IMR-90 (cell line): Measurements from ENCODE around the gene GTF2H4. TPM values are rescaled to one million over a fixed set of nuclear protein-coding genes. Genes with fewer than 3 reads are reported as not detected.

Source experiments
- ATAC-seq: fragments of 200-7000 bp; cut with Tn5 transposase; 2 replicates; pipeline ENCODE4 v1.9.1; 2020; ENCODE audit warnings: low read depth, mild to moderate bottlenecking, moderate library complexity
- BruUV-seq: library from RNA; stranded (reverse); fragments of 400-500 nt; replicated peaks from 2 replicates; lab custom pipeline; 2021; lab: Mats Ljungman, UMichigan
- CTCF ChIA-PET: fragments of 300-600 bp; formaldehyde crosslinking; extraction: SDS; loops from one replicate; lab custom pipeline; 2021; ENCODE audit warnings: antibody characterized with exemption; lab: Yijun Ruan, JAX
- POLR2A ChIA-PET: fragments of 300-600 bp; sonication (Branson Sonifier 250); formaldehyde crosslinking; loops from one replicate; lab custom pipeline; 2022; ENCODE audit warnings: antibody characterized with exemption; ENCODE audit not compliant: unreplicated experiment; lab: Charles Lee
- DNase-seq: peaks from one replicate; pipeline ENCODE4 v3.0.0; 2013
- H2AFZ ChIP-seq: replicated peaks from 2 replicates; pipeline ENCODE3; 2013; ENCODE audit warnings: low read length, mild to moderate bottlenecking; ENCODE audit not compliant: poor library complexity
- H2AK5ac ChIP-seq: 2 replicates; pipeline ENCODE4 v1.6.1; 2013; ENCODE audit warnings: low read depth, low read length, inconsistent platforms
- H2AK9ac ChIP-seq: replicated peaks from 2 replicates; pipeline ENCODE3; 2013; ENCODE audit warnings: mild to moderate bottlenecking, low read depth, low read length, moderate library complexity; ENCODE audit not compliant: poor library complexity
- H2BK120ac ChIP-seq: 2 replicates; pipeline ENCODE4 v1.6.1; 2013; ENCODE audit warnings: low read depth, low read length, inconsistent platforms
- H2BK15ac ChIP-seq: 3 replicates; pipeline ENCODE4 v1.6.1; 2013; ENCODE audit warnings: low read depth, low read length, inconsistent platforms
- H2BK20ac ChIP-seq: 2 replicates; pipeline ENCODE4 v1.6.1; 2013; ENCODE audit warnings: low read depth, mild to moderate bottlenecking, inconsistent platforms, low read length, moderate library complexity
- H2BK5ac ChIP-seq: 2 replicates; pipeline ENCODE4 v1.6.1; 2013; ENCODE audit warnings: mild to moderate bottlenecking, low read depth, low read length, inconsistent platforms; ENCODE audit not compliant: poor library complexity, severe bottlenecking
- H3K14ac ChIP-seq: replicated peaks from 2 replicates; pipeline ENCODE4 v1.6.1; 2013; ENCODE audit warnings: low read depth, low read length, inconsistent platforms
- H3K18ac ChIP-seq: 2 replicates; pipeline ENCODE4 v1.6.1; 2013; ENCODE audit warnings: low read depth, low read length, control low read depth
- H3K23ac ChIP-seq: 2 replicates; pipeline ENCODE4 v1.6.1; 2013; ENCODE audit warnings: low read depth, low read length, inconsistent platforms
- H3K27ac ChIP-seq: 2 replicates; pipeline ENCODE4 v1.5.1; 2013; ENCODE audit warnings: mild to moderate bottlenecking, control low read depth, low read length; ENCODE audit not compliant: insufficient read depth
- H3K27me3 ChIP-seq: 2 replicates; pipeline ENCODE4 v1.6.1; 2013; ENCODE audit warnings: low read length; ENCODE audit not compliant: control insufficient read depth, insufficient read depth
- H3K36me3 ChIP-seq: 2 replicates; pipeline ENCODE4 v1.6.1; 2013; ENCODE audit warnings: low read length, mixed read lengths; ENCODE audit not compliant: control insufficient read depth, insufficient read depth
- H3K4ac ChIP-seq: 2 replicates; pipeline ENCODE4 v1.6.1; 2013; ENCODE audit warnings: low read depth, low read length, inconsistent platforms
- H3K4me1 ChIP-seq: 2 replicates; pipeline ENCODE4 v1.6.1; 2013; ENCODE audit warnings: low read length, mixed read lengths; ENCODE audit not compliant: control insufficient read depth, insufficient read depth
- H3K4me2 ChIP-seq: 2 replicates; pipeline ENCODE4 v1.6.1; 2013; ENCODE audit warnings: low read depth, mild to moderate bottlenecking, control low read depth, low read length, moderate library complexity
- H3K4me3 ChIP-seq: 2 replicates; pipeline ENCODE4 v1.5.1; 2013; ENCODE audit warnings: low read depth, mild to moderate bottlenecking, control low read depth, low read length, moderate library complexity; ENCODE audit not compliant: insufficient read depth
- H3K56ac ChIP-seq: 2 replicates; pipeline ENCODE4 v1.6.1; 2013; ENCODE audit warnings: low read length, inconsistent platforms; ENCODE audit not compliant: insufficient read depth; ENCODE audit errors: extremely low read depth
- H3K79me1 ChIP-seq, 2 experiments: 2 replicates each; pipeline ENCODE4 v1.6.1; 2013; ENCODE audit warnings: low read length in 2 of 2, inconsistent platforms in 1 of 2, low read depth in 1 of 2
- H3K9ac ChIP-seq: 2 replicates; pipeline ENCODE4 v1.6.1; 2013; ENCODE audit warnings: low read depth, low read length, control low read depth
- H3K9me1 ChIP-seq: 2 replicates; pipeline ENCODE4 v1.6.1; 2013; ENCODE audit warnings: low read length, inconsistent platforms; ENCODE audit not compliant: insufficient read depth
- H3K9me3 ChIP-seq: 2 replicates; pipeline ENCODE4 v1.6.1; 2013; ENCODE audit warnings: low read length; ENCODE audit not compliant: control insufficient read depth, insufficient read depth
- H4K20me1 ChIP-seq: 2 replicates; pipeline ENCODE4 v1.6.1; 2013; ENCODE audit warnings: low read length, inconsistent platforms; ENCODE audit not compliant: insufficient read depth
- H4K5ac ChIP-seq: 2 replicates; pipeline ENCODE4 v1.6.1; 2013; ENCODE audit warnings: mild to moderate bottlenecking, low read depth, low read length, control low read depth
- H4K8ac ChIP-seq, 2 experiments: 2 replicates each; pipeline ENCODE4 v1.6.1; 2013; ENCODE audit warnings: low read depth in 2 of 2, low read length in 2 of 2, control low read depth in 1 of 2, inconsistent platforms in 1 of 2
- H4K91ac ChIP-seq: 2 replicates; pipeline ENCODE4 v1.6.1; 2013; ENCODE audit warnings: low read depth, low read length, inconsistent platforms; ENCODE audit not compliant: insufficient read depth
- FOS ChIP-seq: fragments of 150-350 bp; IDR thresholded peaks from 2 replicates; pipeline ENCODE4 v1.6.1; 2016; ENCODE audit warnings: low read depth, low read length
- SMC3 ChIP-seq: fragments of 150-350 bp; IDR thresholded peaks from 2 replicates; pipeline ENCODE4 v1.6.1; 2016; ENCODE audit warnings: low read depth, mild to moderate bottlenecking, antibody characterized with exemption, low read length, moderate library complexity
- WGBS, 2 experiments: methylation state at CpG; one replicate each; pipeline versions ENCODE4 v1.1.5 to v1.1.7; 2013; ENCODE audit warnings: missing lambda C conversion rate in 2 of 2; ENCODE audit not compliant: insufficient read length in 1 of 2; ENCODE audit errors: extremely low coverage in 2 of 2; 5-methylcytosine and 5-hydroxymethylcytosine counted together
- dilution Hi-C: fragments of 300-500 bp; cut with HindIII; formaldehyde crosslinking; loops from one replicate; pipeline ENCODE4 v1.14.3; 2018; ENCODE audit warnings: low sequenced_read_pairs; ENCODE audit not compliant: unreplicated experiment
- in situ Hi-C: fragments of 300-500 bp; cut with MboI; formaldehyde crosslinking; loops from 3 replicates; pipeline ENCODE4 v1.14.3; 2019; ENCODE audit warnings: low sequenced_read_pairs, inconsistent platforms, mixed read lengths
- intact Hi-C: fragments of 100-400 bp; cut with micrococcal nuclease; formaldehyde crosslinking; loops from 2 replicates; pipeline ENCODE4 v1.10.0; 2022
- polyA plus RNA-seq, 3 experiments: library from polyadenylated mRNA; depleted of rRNA; stranded (reverse); fragments of >200 nt; gene quantifications; 2 replicates each; pipeline ENCODE4 v1.2.3, GENCODE V29; 2012; ENCODE audit warnings: low replicate concordance in 1 of 3
- total RNA-seq: library from RNA; depleted of rRNA; stranded (reverse); fragments of >200 nt; gene quantifications from 2 replicates; pipeline ENCODE4 v1.2.3, GENCODE V29; 2012

The GTF2H4 gene
- total and polyA plus RNA-seq, 2 of the 4 experiments (the other 2 are of a cell fraction), result 13.4 to 30.8 TPM

DNA sequence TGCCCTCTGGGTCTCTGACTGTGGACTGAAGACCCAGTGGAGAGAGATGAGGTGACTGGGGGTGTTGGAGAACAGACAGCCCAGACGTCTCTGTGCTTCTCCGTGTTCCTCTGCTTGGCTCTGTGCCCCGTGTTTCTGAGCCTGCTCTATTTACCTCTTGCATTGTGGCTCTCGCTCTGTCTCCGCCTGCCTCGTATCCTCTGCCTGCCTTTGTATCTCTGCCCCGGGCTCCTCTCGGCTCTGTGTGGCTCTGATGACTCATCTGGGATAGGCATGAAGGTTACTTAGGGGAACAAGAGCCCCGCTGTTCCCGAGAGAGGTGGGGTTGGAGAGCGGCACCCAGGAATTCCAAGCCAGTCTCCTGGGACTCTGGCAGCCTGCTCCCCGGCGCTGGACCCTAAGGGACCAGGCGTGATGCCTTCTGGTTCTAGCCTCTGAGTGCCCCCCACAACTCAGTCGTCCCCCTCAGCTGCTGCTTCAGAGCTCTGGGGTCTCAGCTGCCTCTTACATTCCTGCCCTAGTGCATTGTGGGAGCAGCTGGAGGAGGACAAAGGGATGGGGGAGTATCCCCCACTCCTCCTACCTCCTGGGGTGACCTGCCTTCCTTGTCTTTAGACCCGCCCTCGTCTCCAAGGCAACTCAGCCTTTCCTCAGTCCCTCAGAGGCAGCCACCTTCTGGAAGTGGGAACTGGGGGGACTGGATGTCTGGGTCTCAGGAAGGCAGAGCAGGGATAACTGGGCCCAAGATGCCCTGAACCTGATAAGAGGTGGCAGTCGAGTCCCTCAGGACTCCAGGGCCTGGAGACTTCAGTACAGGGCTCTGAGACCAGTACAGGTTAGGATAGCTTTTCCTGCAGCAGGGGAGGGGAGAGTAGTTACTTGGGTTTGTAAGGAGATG is 21.8 kb upstream of the GTF2H4 start:
- CTCF ChIA-PET, result no interaction called here
- peaks cover 14% of the 10 kb centered on the region for H3K9me1 ChIP-seq
- H2BK20ac ChIP-seq, result peak overlapping the region; percentile 41
- peaks cover 25 to 55% of the 10 kb centered on the region in 2 experiments for H3K79me1 ChIP-seq
- peak overlapping the region; percentile 66 for H3K9ac ChIP-seq
- peak; percentile 59 for ATAC-seq
- H3K18ac ChIP-seq, result peak overlapping the region; percentile 52
- peak overlapping the region; percentile 81 for H3K4me3 ChIP-seq
- H2BK5ac ChIP-seq, result peak overlapping the region; percentile 56
- H4K20me1 ChIP-seq, result no peaks in the 10 kb centered on the region
- dilution Hi-C loops (no loop called here), in situ Hi-C loops (no loop called here), intact Hi-C loops (no loop called here)
- BruUV-seq, result no TSS peak
- peak overlapping the region; percentile 90 for H3K14ac ChIP-seq
- H3K56ac ChIP-seq, result peak overlapping the region; percentile 54; the same call in 1 of the 2 replicates
- H4K91ac ChIP-seq, result peak overlapping the region; percentile 70
- peak; percentile 79 for DNase-seq
- peak overlapping the region; percentile 78 for H2AK5ac ChIP-seq
- peak overlapping the region; percentile 86 for H3K23ac ChIP-seq
- H3K4ac ChIP-seq, result peak overlapping the region; percentile 91
- H3K9me3 ChIP-seq, result no peaks in the 10 kb centered on the region
- H3K36me3 ChIP-seq, result peaks cover 22% of the 10 kb centered on the region
- peak overlapping the region; percentile 67 for H4K5ac ChIP-seq
- POLR2A ChIA-PET, result interaction anchor here (0.5 kb wide), 1 partner anchor 167 kb away, joined by 5 read pairs; no protein-coding TSS in a partner anchor
- H2BK15ac ChIP-seq, result peak overlapping the region; percentile 59; the same call in 1 of the 3 replicates
- peak overlapping the region; percentile 93 for H2AK9ac ChIP-seq
- H3K27ac ChIP-seq, result peak overlapping the region; percentile 69
- H2AFZ ChIP-seq, result peak overlapping the region; percentile 89
- H3K4me2 ChIP-seq, result peak overlapping the region; percentile 96
- WGBS, 2 experiments, result 0% methylated on average over 5 of the region's 18 CpGs; no CpG with 5 or more reads in 1 of the 2 experiments
- peak overlapping the region; percentile 12 to 78 for H4K8ac ChIP-seq
- TF ChIP-seq FOS (peak; percentile 75), SMC3 (no peak)
- no peaks in the 10 kb centered on the region for H3K27me3 ChIP-seq
- peak overlapping the region; percentile 82 for H2BK120ac ChIP-seq
- H3K4me1 ChIP-seq, result peaks cover 47% of the 10 kb centered on the region
